Measurements from ENCODE around the gene DNAJC15.
"Not testable (repeated sequence)": the region's sequence is repeated elsewhere in the genome, so short reads cannot be mapped to it uniquely, and the experiment has no call there.

Gene DNAJC15

GRCh38 chr13:43005460-43006236 is 17.7 kb upstream of the DNAJC15 start:
- no peak for DNase-seq

- no peak for DNase-seq
Observed at GRCh38 chr13:43006893-43007631, 16.3 kb upstream of the DNAJC15 start.

DNA sequence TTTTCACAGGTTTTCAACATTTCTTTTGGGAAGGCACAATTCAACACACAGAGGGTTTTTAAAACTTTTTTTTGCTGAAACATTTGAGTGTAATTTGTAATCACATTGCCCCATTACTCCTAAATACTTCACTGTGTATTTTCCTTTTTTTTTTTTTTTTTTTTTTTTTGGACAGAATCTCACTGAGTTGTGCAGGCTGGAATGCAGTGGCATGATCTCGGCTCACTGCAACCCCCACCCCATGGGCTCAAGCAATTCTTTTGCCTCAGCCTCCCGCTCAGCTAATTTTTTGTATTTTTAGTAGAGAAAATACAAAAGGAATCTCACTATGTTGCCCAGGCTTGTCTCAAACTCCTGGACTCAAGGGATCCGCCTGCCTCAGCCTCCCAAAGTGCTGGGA is 14.8 kb upstream of the DNAJC15 start:
- DNase-seq, result no peak

GRCh38 chr13:43009506-43009905 is 13.9 kb upstream of the DNAJC15 start:
- DNase-seq, result no peak

DNA sequence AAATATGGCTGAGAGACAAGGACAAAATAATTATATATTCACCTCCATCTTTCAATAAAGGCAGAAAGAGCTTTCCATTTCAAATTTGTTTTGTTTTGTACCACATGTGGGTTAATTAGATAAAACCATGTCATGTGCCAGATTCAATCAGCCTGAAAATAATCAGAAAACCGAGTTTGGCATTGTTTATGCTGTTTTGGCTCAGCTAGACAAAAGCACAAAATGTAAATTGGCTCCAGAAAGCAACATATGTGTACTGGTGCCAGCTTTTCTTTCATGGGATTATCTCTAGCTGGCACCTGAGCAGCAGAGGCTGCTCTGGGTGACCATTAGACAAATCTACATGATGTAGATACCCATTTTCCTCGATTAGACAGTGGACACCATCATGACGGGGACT is 9.2 kb upstream of the DNAJC15 start:
- DNase-seq, result no peak

GRCh38 chr13:43016226-43016625 is 7.2 kb upstream of the DNAJC15 start:
- DNase-seq, result no peak

DNA sequence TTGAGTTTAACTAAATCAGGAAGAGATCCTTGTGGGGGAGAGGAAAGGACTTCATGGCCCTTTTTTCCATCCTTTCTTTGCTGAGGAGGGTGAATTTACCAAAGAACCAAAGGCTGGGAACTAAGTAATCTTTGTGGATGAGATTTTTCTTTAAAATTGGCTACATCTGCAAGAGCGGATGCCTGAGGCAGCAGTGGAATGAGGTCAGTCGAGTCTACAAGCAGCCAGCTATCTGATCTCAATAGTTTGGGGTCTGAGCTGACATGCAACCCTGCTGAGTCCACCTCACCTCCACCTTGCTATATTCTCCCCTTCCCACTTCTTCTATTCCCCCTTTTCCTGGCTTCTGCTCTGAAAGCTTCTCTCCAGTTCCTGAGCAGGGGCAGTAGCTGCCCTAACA is 3.6 kb upstream of the DNAJC15 start:
- no peak for DNase-seq

DNA sequence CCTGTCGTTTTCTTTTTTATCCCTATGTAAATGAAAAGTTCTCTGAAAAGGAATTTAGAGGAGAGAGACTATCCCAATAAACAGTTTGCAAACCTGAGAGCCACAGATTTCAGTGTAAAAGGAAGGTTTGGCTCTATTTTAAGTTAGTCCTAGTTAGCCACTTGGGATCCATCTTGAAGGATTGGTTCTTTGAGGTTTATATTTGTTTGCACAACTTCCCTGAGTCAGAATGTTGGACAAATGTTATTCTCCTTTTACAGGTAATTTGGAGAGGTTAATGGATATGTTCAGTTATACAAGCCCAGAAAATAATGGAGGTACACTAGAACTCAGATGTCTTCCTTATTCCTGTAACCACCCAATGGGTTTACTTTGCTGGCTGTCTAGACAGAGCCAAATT is 2.6 kb upstream of the DNAJC15 start:
- no peak for DNase-seq

- no peak for DNase-seq
Observed at GRCh38 chr13:43021926-43022670, 1.3 kb upstream of the DNAJC15 start.

- no peak for DNase-seq
Observed at GRCh38 chr13:43022934-43023288, 475 bp upstream of the DNAJC15 start.

DNA sequence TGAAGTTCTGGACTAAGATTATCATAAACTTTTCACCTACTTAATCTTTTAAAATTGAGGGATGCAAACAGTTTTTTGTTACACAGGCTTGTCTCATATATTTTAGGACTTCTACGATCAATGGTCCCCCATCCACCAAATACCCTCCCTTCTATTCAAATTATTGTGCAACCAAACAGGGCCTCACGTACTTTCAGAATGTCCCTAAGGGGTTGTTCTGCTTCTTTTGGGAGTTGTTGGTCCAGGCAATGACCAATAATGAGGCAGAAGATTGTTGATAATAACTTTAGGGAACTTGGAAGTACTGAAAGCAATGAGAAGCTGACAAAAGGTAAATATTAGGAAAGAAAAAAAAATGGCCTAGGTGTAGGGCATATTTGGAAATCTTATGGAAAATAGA is 2.9 kb downstream of the DNAJC15 start:
- no peak for DNase-seq

- no peak for DNase-seq
Observed at GRCh38 chr13:43030548-43030947, 7.2 kb downstream of the DNAJC15 start.

DNA sequence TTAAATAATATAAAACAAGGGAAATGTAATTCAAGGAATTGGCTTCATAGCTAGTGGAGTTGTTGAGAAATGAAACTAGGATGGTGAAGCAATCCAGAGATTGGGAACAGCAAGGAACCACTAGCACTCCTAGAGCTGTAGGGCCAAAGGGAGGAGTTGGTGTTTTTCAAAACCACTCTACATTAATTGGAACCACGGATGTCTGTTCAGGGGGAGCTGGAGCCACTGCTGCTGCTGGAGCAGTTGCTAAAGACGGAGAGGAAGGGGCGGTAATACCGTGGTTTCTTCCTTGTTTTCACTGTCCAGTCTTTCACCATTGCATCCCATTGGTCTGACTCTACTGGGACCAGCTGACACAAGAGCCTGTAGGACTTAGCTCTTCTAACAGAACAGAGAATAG is 8.5 kb downstream of the DNAJC15 start:
- DNase-seq, result no peak

DNA sequence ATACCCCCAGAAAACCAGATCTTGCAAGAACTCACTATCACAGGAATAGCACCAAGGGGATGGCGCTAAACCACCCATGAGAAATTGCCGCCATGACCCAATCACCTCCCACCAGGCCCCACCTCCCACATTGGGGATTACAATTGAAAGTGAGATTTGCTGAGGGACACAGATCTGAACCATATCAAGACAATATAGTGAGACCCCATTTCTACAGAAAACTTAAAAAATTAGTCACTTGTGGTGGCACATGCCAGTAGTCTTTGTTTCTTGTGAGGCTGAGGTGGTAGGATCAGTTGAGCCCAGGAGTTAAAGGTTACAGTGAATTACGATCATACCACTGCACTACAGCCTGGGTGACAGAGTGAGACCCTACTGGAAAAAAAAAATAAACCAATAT is 9.7 kb downstream of the DNAJC15 start:
- DNase-seq, result no peak

- DNase-seq, result no peak
Observed at GRCh38 chr13:43036351-43037250, 13.2 kb downstream of the DNAJC15 start.

GRCh38 chr13:43039966-43040365 is 16.6 kb downstream of the DNAJC15 start:
- DNase-seq, result no peak

DNA sequence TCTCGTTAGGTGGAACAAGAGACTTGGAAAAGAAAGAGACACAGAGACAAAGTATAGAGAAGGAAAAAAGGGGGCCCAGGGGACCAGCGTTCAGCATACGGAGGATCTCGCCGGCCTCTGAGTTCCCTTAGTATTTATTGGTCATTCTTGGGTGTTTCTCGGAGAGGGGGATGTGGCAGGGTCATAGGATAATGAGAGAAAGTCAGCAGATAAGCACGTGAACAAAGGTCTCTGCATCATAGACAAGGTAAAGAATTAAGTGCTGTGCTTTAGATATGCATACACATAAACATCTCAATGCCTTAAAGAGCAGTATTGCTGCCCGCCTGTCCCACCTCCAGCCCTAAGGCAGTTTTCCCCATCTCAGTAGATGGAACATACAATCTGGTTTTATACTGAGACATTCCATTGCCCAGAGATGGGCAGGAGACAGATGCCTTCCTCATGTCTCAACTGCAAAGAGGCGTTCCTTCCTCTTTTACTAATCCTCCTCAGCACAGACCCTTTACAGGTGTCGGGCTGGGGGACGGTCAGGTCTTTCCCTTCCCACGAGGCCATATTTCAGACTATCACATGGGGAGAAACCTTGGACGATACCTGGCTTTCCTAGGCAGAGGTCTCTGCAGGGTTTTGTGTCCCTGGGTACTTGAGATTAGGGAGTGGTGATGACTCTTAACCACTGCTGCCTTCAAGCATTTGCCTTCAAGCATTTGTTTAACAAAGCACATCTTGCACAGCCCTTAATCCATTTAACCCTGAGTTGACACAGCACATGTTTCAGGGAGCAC is 17.4 kb downstream of the DNAJC15 start:
- not testable (repeated sequence) for DNase-seq

DNA sequence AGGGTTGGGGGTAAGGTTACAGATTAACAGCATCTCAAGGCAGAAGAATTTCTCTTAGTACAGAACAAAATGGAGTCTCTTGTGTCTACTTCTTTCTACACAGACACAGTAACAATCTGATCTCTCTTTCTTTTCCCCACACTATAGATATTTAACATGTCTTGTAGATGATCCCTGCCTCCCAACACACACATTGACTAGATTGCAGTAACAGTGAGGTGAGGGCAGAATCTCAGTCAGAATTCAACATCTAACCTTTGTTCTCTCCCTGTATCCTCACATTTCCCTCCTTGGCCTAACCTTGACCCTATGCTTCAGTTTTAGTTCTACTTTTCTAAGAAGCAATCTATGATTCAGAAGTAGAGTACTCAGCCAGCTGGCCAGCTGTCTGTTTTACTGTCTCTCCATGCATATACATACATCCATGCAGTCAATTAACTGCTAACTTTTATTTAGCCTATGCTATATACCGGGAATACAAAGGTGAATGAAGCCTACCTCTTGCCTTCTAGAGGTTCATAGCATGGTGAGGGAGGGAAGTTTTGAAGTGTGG is 18.1 kb downstream of the DNAJC15 start:
- DNase-seq, result no peak

- no peak for DNase-seq
Observed at GRCh38 chr13:43042410-43042921, 19.1 kb downstream of the DNAJC15 start.

GRCh38 chr13:43044720-43045301 is 21.4 kb downstream of the DNAJC15 start:
- DNase-seq, result no peak

DNA sequence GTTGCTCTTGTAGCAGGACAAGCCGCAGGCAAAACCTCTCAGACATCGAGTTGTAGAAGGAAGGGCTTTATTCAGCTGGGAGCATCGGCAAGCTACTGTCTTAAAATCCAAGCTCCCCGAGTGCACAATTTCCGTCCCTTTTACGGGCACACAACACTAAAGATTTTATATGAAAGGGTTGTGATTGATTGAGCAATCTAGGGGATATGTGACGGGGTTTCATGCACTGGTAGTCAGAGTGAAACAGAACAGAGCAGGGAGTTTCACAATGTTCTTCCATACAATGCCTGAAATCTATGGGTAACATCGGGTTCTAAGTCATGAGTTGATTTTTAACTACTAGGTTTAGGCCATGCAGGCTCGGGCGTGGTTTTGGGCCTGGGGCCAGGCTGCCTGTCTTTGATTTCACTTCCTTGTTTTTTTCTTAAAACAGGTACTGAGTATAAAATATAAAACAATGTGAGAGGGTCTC is 22.0 kb downstream of the DNAJC15 start:
- not testable (repeated sequence) for DNase-seq

Data from activated CD4-positive, alpha-beta T cell treated with anti-CD3 and anti-CD28 coated beads for 1 hour (primary cell).